Nephron progenitor cell (in vitro differentiated cells): Measurements from ENCODE around the gene CHD1L.
"Not testable (repeated sequence)": the region's sequence is repeated elsewhere in the genome, so short reads cannot be mapped to it uniquely, and the experiment has no call there.

Source experiments
- DNase-seq: peaks from one replicate; pipeline ENCODE4 v3.0.0; 2021
- H3K27ac Mint-ChIP-seq: 2 replicates; pipeline ENCODE4 v1.8.0; 2021; ENCODE audit warnings: mild to moderate bottlenecking, moderate library complexity, mixed read lengths
- H3K27me3 Mint-ChIP-seq: 2 replicates; pipeline ENCODE4 v1.8.0; 2021; ENCODE audit warnings: mild to moderate bottlenecking, low read depth, mixed read lengths; ENCODE audit not compliant: poor library complexity
- H3K36me3 Mint-ChIP-seq: 2 replicates; pipeline ENCODE4 v1.8.0; 2021; ENCODE audit warnings: low read depth, mixed read lengths
- H3K4me1 Mint-ChIP-seq: 2 replicates; pipeline ENCODE4 v1.8.0; 2021; ENCODE audit warnings: mixed read lengths
- H3K4me3 Mint-ChIP-seq: 2 replicates; pipeline ENCODE4 v1.8.0; 2021; ENCODE audit warnings: mild to moderate bottlenecking, moderate library complexity, mixed read lengths
- H3K9me3 Mint-ChIP-seq: 2 replicates; pipeline ENCODE4 v1.8.0; 2021; ENCODE audit warnings: mild to moderate bottlenecking, moderate library complexity, mixed read lengths
- CTCF ChIP-seq: fragments of 200-600 bp; sonication (generic); IDR thresholded peaks from 2 replicates; pipeline ENCODE4 v1.5.0; 2021; ENCODE audit warnings: antibody characterized with exemption

Gene CHD1L

GRCh38 chr1:147316968-147317367, 74.5 kb downstream of the CHD1L start:
- Mint-ChIP-seq H3K27me3 (peaks cover 5% of the 10 kb centered on the region), H3K27ac (no peak overlapping the region), H3K36me3 (no peaks in the 10 kb centered on the region), H3K9me3 (peaks cover 46% of the 10 kb centered on the region), H3K4me1 (no peaks in the 10 kb centered on the region), H3K4me3 (no peak overlapping the region)
- DNase-seq: no peak
- no peak for TF ChIP-seq CTCF

- DNase-seq, H3K27ac Mint-ChIP-seq, H3K27me3 Mint-ChIP-seq, H3K4me1 Mint-ChIP-seq, H3K36me3 Mint-ChIP-seq: not testable (repeated sequence)
- Mint-ChIP-seq H3K9me3 (peaks cover 37% of the 10 kb centered on the region), H3K4me3 (peak overlapping the region; percentile 73)
These were observed 84.6 kb downstream of the CHD1L start for GRCh38 chr1:147326933-147327687.

GRCh38 chr1:147334292-147334691, 91.8 kb downstream of the CHD1L start:
- peaks cover 7% of the 10 kb centered on the region for H3K4me1 Mint-ChIP-seq
- no peak overlapping the region for H3K4me3 Mint-ChIP-seq

GRCh38 chr1:147336291-147336690, 93.8 kb downstream of the CHD1L start:
- no peak for TF ChIP-seq CTCF
- Mint-ChIP-seq H3K4me1 (peaks cover 7% of the 10 kb centered on the region), H3K27me3 (peaks cover 6% of the 10 kb centered on the region), H3K27ac (no peak overlapping the region), H3K4me3 (no peak overlapping the region), H3K36me3 (no peaks in the 10 kb centered on the region), H3K9me3 (no peaks in the 10 kb centered on the region)
- DNase-seq: no peak

More at GRCh38 chr1:147334292-147334691, 91.8 kb downstream of the CHD1L start:
- TF ChIP-seq CTCF: no peak
- no peaks in the 10 kb centered on the region for H3K36me3 Mint-ChIP-seq
- no peak overlapping the region for H3K27ac Mint-ChIP-seq
- peaks cover 7% of the 10 kb centered on the region for H3K27me3 Mint-ChIP-seq
- H3K9me3 Mint-ChIP-seq: peaks cover 3% of the 10 kb centered on the region
- no peak for DNase-seq

GRCh38 chr1:147337040-147337630, 94.7 kb downstream of the CHD1L start:
- TF ChIP-seq CTCF: no peak
- Mint-ChIP-seq H3K27me3 (peaks cover 6% of the 10 kb centered on the region), H3K27ac (no peak overlapping the region), H3K36me3 (no peaks in the 10 kb centered on the region), H3K4me1 (peaks cover 7% of the 10 kb centered on the region), H3K4me3 (no peak overlapping the region), H3K9me3 (no peaks in the 10 kb centered on the region)
- DNase-seq: peak; percentile 24

GRCh38 chr1:147338571-147338970, 96.1 kb downstream of the CHD1L start:
- no peak for DNase-seq
- no peak for TF ChIP-seq CTCF
- H3K4me1 Mint-ChIP-seq: peaks cover 7% of the 10 kb centered on the region
- no peaks in the 10 kb centered on the region for H3K36me3 Mint-ChIP-seq
- peaks cover under 1% of the 10 kb centered on the region for H3K9me3 Mint-ChIP-seq
- H3K27ac Mint-ChIP-seq: no peak overlapping the region
- peaks cover 3% of the 10 kb centered on the region for H3K27me3 Mint-ChIP-seq
- H3K4me3 Mint-ChIP-seq: no peak overlapping the region
